GM21825 (cell line): ENCODE measurements around the gene PHOX2A.

Experiments used
- ATAC-seq: cut with Tn5 transposase; IDR thresholded peaks from one replicate; pipeline ENCODE4 v1.9.1; 2021; ENCODE audit warnings: mild to moderate bottlenecking, moderate library complexity; ENCODE audit not compliant: unreplicated experiment

PHOX2A gene

DNA sequence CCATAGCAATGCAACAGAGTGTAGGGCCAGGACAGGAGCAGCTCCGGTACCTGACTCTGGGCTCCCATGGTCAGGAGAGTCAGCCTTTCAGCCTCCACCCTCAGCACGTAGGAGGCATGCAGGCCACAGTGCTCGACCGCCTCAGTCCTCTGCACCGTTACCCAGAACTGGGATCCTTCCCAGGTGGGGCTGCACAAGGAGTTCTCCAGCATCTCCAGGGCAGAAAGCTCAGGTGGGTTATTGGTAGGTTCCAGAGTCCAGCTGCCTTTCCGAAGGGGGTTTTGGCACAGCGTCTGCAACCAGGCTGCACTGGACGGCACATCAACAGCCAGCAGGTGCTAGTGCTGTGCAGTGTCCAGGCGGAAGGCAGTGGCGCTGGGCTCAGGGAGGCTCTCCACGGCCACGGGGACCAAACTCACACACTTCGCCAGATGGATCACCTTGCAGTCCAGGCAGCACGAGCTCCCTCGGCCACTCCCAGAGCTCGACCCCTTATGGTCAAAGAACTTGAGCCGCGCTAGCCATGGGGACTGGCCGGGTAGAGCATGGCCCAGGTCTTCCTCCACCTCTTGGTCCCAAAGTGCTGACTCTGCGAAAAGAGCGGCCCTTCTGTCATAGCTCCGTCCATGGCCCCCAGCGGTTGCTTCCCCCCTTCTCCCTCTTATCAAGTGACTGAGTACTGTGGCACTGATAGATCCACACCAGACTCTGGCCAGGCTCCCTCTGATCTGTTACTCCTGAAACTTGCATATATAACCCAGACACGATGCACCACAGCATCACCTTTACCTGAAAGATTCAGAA lies 6.9 kb upstream of the PHOX2A start:
- ATAC-seq, result no peak

DNA sequence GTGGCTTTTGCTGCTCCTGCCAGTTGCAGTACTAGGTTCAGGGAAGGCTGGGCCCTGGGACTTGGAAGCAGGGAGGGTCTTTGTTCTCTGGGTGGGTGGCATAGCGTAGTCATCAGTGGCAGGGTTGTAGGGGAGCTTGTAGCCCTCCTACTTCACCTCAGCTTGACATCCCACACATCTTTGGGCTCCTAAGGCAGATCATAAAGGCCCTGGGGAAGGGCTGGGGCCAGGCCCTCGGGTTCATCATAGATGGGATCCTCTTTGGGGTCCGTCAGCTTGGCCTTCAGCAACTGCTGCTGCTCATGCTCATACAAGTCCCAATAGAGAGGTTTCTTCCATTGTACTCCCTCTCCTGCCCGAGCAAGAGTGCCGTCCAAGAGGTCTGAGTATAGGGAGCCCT lies 6.0 kb upstream of the PHOX2A start:
- ATAC-seq, result no peak

DNA sequence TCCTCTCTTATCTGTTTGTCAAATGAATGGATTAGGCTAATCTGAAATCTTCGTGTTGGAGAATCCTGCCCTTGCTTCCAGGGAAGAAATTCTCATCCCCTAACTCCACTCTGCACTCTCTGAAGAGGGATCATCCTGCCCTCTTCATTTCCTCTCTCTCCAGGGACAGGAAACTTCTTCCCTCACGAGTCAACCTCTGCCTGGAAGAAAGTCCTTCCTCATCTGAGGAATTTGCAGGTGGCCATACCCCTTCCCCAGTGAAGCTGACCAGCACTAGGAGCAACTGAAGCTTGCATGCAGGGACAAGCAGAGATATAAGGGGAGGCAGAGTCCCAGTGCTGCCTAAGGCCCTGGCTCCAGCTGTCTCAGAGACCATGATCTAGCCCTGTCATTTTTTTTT lies 3.6 kb upstream of the PHOX2A start:
- ATAC-seq, result no peak

DNA sequence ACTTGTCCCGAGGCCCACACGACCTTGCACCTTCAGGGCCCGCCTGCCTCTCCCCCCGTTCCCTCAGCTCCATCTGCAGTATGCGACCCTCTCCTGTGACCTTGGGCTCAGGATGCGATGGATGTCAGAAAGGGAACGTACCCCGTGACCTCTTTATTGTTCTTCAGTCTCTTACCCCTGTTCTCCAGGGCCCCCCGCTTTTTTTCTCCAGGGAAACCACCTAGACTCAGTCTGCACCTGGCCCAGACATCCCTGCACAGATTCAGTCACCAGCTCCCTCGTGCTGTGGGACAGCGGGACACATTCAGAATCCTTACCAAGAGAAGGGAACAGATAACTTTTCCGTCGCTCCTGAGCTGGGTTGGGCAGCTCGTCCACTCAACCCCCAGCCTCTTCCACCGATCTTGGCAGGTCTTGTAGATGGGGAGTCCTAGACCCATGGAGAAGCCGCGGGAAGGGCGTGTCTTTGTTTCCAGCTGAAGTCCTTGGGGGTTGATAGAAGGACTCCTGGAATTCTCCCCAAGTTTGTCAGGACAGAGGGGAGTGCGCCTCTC lies 1.4 kb upstream of the PHOX2A start:
- no peak for ATAC-seq

DNA sequence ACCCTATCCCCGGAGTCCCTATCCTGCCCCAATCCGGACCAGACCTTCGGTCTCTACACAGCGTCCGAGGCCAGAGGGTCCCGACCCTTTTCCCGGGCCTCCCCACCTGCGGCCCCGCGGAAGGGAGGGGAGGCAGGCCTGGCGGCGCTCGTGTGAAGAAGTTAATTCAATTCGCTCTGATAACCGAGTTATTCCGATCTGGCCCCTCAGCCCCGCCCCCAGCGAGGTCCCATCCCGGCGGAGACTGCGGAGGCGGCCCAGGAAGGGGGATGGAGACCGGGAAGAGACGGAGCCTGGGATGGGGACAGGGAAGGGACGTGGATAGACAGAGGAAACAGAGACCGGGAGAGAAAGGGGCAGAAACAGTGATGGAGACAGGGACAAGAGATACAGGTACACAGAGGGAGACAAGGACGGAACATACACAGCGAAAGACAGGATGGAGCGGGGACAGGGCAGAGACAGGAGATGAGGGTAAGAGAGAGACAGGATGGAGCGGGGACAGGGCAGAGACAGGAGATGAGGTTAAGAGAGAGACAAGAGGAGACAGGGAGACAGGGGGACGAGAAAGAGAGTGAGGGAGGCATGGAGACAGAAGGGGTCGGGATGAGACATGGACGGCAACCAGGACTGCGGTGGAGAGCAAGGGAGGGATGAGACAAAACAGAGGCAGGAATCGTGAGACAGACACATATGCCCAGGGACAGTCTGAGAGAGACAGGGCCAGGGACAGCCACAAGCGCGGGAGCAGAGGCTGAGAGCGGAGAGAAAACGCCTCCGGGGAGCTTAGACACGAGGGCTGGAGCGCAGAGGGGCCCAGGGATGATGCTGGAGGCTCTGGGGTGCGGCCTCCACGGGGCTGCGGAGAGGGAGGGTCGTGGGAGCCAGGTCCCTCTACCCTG lies 636 bp upstream of the PHOX2A start:
- ATAC-seq, result no peak

DNA sequence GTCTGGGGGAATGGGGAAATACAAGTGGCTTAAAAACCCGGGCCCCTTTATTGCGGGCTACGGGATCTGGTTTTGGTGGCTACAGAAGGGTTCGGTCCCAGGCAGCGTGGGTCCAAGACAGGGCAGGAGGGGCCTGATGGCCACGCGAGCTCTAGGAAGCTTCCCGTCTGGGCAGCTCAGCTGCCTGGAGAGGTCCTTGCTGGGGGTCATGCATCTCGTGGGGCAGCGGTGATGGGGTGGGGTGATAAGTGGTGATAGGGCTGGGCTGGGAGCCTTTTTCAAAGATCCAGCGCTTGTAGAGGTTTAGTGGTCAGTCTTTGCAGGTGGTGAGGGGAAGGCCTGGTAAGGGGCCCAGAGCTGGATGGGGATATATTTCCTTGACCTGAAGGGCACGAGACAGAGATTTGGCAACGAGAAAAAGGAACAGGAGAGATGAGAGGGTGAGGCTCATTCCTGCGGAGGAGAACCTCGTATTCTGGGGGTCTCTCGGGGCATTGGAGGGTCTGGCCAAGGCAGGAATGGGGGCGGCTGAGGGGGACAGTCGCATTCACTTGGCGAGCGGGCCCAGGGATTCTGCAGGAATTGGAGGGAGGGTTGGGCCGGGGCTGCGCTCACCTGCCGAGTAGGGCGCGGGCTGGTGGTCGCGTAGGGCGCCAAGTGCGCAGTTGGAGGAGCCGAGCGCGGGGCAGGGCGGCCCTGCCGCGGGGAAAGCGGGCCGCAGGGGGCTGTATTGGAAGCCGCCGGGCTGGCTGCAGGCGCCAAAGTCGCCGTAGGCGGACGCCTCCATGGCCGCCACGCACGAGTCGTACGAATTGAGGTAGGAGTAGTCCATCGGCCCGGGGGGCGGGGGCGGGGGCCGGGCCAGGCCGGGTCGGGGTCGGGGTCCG lies 560 bp downstream of the PHOX2A start:
- ATAC-seq, result no peak

DNA sequence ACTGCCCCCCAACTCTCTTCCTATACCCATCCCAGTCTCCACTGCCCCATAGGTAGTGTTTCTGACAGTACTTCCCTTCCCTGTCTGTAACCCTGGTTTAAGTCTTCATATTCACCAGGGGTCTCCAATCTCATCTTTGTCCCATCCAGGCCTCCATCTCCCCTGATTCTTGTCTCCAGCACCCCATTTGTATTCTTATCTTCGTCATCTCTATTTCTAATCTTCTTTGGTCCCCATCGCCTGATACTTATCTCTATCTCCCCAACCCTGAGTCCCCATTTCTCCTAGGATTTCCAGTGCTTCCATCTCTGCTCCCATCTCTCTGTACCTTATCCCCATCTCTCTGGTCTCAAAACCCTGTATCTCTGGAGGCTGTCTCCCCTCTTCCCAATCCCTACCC lies 1.8 kb downstream of the PHOX2A start:
- ATAC-seq, result no peak

DNA sequence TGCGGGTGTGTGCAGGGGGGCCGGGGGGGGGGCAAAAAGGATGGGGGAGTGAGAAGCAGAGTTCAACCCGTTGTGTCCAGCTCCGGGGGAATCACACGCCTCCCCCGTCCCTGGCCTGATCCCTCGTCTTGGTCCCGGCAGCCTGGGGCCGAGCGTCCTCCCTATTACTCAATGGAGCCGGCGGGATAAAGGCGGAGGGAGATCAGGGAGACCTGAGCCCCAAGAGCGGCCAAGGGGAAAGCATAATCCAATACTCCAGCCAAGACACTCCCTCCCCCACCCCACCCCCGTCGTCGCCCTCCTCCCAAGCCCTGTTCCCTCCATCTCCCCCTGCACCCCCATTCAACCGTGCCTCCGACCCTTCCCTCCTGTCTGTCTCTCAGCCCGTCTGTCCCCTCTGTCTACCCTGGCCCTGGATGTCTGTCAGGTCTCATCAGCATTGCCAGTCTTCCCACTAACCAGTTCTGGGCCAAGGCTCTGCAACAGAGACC lies 2.6 kb downstream of the PHOX2A start:
- ATAC-seq, result no peak

DNA sequence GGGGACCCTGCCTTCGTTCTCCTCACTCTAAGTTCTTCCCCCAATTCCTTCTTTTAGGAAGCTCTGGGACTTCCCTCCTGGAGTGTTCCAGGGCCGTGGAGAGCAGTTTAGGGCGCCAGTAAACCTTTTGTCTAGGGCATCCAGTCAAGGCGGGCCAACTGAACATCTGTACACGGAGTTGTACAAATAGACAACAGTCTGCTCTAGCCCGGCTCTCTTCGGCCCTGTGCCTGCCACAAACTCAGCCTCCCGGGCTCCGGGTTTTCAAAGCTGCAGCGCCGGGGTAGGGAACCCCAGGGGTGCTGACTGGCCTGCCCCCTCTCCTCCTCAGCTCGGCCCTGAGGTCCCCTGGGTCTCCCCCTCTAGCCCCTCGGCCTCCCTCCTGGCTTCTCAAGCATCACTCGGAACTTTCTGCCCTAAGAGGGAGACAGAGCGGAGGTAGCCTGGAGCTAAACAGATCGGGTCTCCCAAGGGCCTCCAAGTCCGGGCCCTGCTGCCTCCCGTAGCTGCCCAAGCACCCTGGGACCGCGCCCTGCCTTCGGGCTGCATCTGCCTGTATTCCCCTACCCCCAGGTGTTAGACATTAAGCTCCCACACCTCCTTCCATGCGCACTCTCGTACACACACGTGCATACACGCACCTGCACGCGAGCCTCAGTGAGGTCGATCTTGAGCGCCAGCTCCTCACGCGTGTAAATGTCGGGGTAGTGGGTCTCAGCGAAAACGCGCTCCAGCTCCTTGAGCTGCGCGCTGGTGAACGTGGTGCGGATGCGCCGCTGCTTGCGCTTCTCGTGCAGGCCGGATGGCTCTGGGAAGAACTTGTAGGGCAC lies 3.3 kb downstream of the PHOX2A start:
- ATAC-seq, result no peak

DNA sequence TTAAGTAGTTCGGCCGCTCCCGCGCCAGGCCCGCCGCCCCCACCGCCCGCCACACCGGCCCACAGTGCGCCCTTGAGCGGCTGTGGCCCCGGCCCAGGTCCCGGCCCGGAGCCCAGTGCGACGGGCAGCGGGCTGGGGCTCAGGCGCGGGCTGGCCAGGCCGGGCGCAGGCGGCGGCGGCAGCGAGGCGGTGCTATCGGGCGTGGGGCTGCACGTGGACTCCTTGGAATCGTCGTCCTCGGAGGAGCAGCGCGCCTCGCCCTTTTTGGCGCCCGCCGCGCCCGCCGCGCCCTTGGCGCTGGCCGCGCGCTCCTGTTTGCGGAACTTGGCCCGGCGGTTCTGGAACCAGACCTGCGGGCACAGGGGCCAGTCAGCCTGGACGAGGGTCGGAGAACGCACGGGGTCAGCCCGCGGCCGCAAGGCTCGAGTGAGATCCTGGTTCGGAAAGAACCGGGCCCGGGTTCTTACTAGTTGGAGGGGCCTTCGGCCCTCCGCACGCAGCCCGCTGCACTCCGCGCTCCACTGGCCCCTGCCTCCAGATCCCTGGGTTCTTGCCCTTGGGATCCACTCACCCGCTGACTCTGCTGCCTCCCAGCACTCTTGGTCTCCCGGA lies 4.0 kb downstream of the PHOX2A start:
- no peak for ATAC-seq

DNA sequence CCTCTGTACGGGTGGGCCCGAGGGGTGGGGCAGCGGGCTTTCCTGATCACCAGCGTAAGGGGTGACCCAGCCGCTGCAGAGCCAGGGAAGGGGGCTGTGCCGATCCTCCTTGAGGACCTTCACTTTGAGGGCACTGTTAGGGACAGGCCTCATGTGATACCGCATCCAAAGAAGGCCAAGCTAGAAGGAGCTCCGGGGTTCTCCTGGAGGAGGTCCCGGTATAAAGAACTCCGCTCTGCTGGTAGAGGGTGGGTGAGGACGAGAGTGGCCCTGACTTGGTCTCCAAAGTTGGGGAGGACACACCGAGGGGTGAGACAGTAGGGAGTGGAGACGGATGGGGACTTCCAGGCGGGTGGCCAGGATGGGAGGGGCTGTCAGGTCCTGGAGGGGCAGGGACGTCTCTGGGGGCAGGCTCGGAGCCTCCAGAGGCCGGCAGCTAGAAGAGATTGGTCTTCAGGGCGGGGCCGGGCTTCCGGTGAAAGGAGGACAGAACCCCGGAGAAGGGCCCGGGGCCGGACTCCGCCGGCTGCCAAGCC lies 4.6 kb downstream of the PHOX2A start:
- no peak for ATAC-seq

DNA sequence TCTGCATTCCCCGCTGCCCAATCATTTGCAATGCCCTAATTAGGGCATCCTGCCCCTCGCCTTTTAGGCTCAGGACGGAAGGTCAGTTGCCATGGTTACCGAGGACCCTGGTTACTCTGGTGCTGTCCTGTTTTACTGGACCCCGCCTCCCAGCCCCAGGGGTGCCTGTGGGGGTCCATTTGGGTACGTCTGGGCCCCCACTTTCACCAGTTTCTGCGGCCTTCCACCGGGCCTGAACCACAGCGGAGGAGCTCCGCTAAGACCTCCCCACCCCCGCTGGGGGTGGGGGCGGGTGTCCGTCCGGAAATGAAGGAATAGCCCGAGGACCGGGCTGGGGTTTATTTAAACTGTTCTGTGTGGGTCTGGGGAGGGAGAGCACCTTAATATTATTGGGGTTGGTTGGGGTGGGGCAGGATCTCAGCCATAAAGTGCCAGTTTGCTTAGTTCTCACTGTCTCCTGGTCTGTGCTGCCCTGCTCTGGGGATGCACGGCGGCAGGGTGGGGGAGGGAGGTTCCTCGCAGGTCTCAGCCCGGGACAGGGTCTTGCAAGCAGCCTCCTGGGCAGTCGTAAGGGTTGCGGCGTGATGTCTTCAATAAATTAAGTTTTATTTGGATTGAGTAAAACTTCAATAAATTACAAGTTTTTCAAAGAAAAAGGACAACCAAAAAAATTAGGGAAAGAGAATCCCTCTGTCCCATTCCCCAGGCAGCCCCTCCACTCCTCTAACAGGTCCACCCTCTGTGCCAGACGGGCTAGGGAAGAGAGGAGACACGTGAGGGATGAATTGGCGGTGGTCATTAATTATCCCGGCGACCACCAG lies 5.3 kb downstream of the PHOX2A start:
- ATAC-seq, result no peak

DNA sequence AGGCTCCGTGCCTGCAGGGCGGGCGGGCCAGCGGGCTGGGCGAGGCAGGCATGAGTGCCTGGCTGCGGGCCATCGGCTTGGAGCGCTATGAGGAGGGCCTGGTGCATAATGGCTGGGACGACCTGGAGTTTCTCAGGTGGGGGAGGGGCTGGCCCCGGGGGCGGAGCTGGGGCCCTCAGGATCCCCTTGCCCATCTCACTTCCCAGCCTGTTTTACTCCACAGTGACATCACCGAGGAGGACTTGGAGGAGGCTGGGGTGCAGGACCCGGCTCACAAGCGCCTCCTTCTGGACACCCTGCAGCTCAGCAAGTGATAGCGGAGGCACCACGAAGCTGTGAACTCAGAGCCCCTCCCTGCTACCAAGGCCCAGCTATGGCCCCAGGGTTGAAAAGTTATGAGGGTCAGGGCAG lies 5.9 kb downstream of the PHOX2A start:
- no peak for ATAC-seq

DNA sequence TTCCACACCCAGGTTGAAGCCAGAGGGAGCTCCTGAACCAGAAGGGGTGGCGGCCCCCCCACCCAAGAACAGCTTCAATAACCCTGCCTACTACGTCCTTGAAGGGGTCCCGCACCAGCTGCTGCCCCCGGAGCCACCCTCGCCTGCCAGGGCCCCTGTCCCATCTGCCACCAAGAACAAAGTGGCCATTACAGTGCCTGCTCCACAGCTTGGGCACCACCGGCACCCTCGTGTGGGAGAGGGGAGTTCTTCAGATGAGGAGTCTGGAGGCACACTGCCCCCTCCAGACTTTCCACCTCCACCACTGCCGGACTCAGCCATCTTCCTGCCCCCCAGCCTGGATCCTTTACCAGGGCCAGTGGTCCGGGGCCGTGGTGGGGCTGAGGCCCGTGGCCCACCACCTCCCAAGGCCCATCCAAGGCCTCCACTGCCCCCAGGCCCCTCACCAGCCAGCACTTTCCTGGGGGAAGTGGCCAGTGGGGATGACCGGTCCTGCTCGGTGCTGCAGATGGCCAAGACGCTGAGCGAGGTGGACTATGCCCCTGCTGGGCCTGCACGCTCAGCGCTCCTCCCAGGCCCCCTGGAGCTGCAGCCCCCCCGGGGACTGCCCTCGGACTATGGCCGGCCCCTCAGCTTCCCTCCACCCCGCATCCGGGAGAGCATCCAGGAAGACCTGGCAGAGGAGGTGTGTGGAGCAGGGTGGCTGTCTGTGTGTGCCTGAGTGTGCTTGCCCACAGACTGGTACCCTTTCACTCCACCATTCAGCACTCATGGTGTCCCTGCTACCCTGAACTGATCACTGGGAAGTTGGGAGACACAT lies 6.7 kb downstream of the PHOX2A start:
- ATAC-seq, result no peak

DNA sequence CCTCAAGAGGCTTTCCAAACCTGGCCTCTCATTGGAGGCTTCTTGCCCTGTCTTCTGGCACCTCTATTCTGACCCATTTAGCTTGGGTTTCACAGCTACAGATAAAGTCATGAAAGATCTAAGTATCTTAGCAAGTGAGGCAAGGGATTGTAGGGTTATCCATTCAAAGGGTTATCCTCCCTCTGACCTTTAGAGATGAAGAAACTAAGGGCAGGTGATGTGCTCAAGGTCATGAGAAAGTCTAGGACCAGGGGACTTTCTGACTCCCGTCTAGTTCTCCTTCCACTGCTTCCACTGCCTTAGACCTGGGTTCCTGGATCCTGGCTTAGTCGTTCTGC lies 7.2 kb downstream of the PHOX2A start:
- ATAC-seq, result no peak

DNA sequence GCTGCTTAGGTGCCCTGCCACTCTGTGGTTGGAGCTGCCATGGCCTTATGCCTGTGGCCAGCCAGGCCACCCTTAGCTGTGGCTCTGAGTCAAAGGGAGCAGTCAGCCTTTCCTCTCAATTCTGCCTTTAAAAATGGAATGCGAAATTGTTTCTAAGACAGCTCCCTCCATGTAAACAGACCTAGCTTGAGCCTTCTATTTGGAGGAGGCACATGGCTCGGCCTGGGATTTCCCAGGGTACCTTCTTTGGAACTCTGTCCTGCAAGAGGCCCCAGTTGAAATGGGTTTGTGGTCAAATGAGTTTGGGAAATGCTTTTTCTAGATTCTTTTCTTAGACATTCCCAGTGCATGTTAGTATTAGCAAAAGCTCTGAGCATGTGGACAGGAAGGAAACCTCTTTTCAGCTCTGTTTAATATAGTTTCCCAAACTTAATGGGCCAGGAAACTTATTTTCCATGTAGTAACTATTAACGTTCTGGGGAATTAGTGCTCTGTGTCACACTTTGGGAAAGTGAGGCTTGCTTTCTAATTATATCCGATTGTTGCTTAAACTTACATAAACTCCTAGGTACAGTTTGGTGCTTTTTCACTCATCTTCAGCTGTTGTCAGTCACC lies 7.8 kb downstream of the PHOX2A start:
- no peak for ATAC-seq
